Lower lobe of right lung (tissue), 2 donors: ENCODE data around the gene EEFSEC. TPM values are rescaled to one million over a fixed set of nuclear protein-coding genes. Genes with fewer than 3 reads are reported as not detected.

Experiments
- ATAC-seq, 2 donors: fragments of 200-7000 bp; cut with Tn5 transposase; one replicate each; pipeline ENCODE4 v1.9.1; 2020 to 2022; ENCODE audit warnings: mild to moderate bottlenecking in 2 of 2, moderate library complexity in 2 of 2
- DNase-seq: peaks from one replicate; pipeline ENCODE4 v3.0.0-alpha.2; 2020
- H3K27ac ChIP-seq: fragments of 200-600 bp; one replicate; pipeline ENCODE4 v1.8.0; 2022
- H3K27me3 ChIP-seq: fragments of 200-600 bp; one replicate; pipeline ENCODE4 v1.8.0; 2022; ENCODE audit warnings: low read depth
- H3K36me3 ChIP-seq: fragments of 200-600 bp; one replicate; pipeline ENCODE4 v1.8.0; 2022; ENCODE audit warnings: mild to moderate bottlenecking
- H3K4me1 ChIP-seq: fragments of 200-600 bp; one replicate; pipeline ENCODE4 v1.8.0; 2022
- H3K4me3 ChIP-seq: fragments of 200-600 bp; one replicate; pipeline ENCODE4 v1.8.0; 2022; ENCODE audit warnings: mild to moderate bottlenecking
- H3K9me3 ChIP-seq: fragments of 200-600 bp; one replicate; pipeline ENCODE4 v1.8.0; 2022
- CTCF ChIP-seq: fragments of 200-600 bp; IDR thresholded peaks from one replicate; pipeline ENCODE4 v1.8.0; 2022; ENCODE audit warnings: antibody characterized with exemption, mild to moderate bottlenecking
- intact Hi-C: fragments of 100-400 bp; cut with DNase I; formaldehyde crosslinking; loops from one replicate; pipeline ENCODE4 v1.11.0; 2022
- total RNA-seq: library from RNA; stranded (reverse); fragmentation: NEBNext Ultra II Directional; extraction: Animal tissue kit (Norgen Biotek cat#: 25700); gene quantifications from one replicate; pipeline ENCODE4 v1.2.1, GENCODE V29; 2021
- donor health status: DM: no; HTN: yes; CAD: no; lungs with severe emphysema.

Gene EEFSEC
- total RNA-seq, 1 donor from 2014 or later: 15.6 TPM

- H3K27ac ChIP-seq: no peak overlapping the region
- H3K4me3 ChIP-seq: no peak overlapping the region
- DNase-seq (peak; percentile 34), ATAC-seq (no peak)
- H3K36me3 ChIP-seq: peaks cover 7% of the 10 kb centered on the region
- intact Hi-C loops: no loop called here
- H3K27me3 ChIP-seq: no peaks in the 10 kb centered on the region
- no peaks in the 10 kb centered on the region for H3K9me3 ChIP-seq
- no peak for TF ChIP-seq CTCF
- peaks cover 20% of the 10 kb centered on the region for H3K4me1 ChIP-seq
These were observed 200.9 kb downstream of the EEFSEC start for GRCh38 chr3:128353991-128354687.

GRCh38 chr3:128354788-128355542, 201.7 kb downstream of the EEFSEC start:
- H3K9me3 ChIP-seq: no peaks in the 10 kb centered on the region
- intact Hi-C loops: no loop called here
- no peak for ATAC-seq
- no peaks in the 10 kb centered on the region for H3K27me3 ChIP-seq
- peaks cover 7% of the 10 kb centered on the region for H3K36me3 ChIP-seq
- no peak for TF ChIP-seq CTCF
- H3K4me3 ChIP-seq: no peak overlapping the region
- peak; percentile 24 for DNase-seq
- peaks cover 20% of the 10 kb centered on the region for H3K4me1 ChIP-seq
- no peak overlapping the region for H3K27ac ChIP-seq

- Histone ChIP-seq H3K9me3 (no peaks in the 10 kb centered on the region), H3K27me3 (no peaks in the 10 kb centered on the region), H3K27ac (no peak overlapping the region), H3K36me3 (peaks cover 7% of the 10 kb centered on the region), H3K4me3 (no peak overlapping the region), H3K4me1 (peaks cover 20% of the 10 kb centered on the region)
- DNase-seq: no peak
- intact Hi-C loops: no loop called here
- TF ChIP-seq CTCF: no peak
- ATAC-seq: no peak
These were observed 202.2 kb downstream of the EEFSEC start for GRCh38 chr3:128355543-128355919.

- no peak for TF ChIP-seq CTCF
- ATAC-seq: no peak
These were observed 203.5 kb downstream of the EEFSEC start for GRCh38 chr3:128356822-128357221.

GRCh38 chr3:128357538-128357937, 204.3 kb downstream of the EEFSEC start:
- H3K27ac ChIP-seq: no peak overlapping the region
- no peak for TF ChIP-seq CTCF
- DNase-seq (peak; percentile 35), ATAC-seq (no peak)
- H3K4me1 ChIP-seq: peaks cover 20% of the 10 kb centered on the region
- H3K36me3 ChIP-seq: peaks cover 10% of the 10 kb centered on the region
- intact Hi-C loops: no loop called here
- no peak overlapping the region for H3K4me3 ChIP-seq
- no peaks in the 10 kb centered on the region for H3K9me3 ChIP-seq
- H3K27me3 ChIP-seq: no peaks in the 10 kb centered on the region

More at GRCh38 chr3:128356822-128357221, 203.5 kb downstream of the EEFSEC start:
- no peaks in the 10 kb centered on the region for H3K9me3 ChIP-seq
- no peaks in the 10 kb centered on the region for H3K27me3 ChIP-seq
- H3K27ac ChIP-seq: no peak overlapping the region
- peaks cover 20% of the 10 kb centered on the region for H3K4me1 ChIP-seq
- no peak overlapping the region for H3K4me3 ChIP-seq
- H3K36me3 ChIP-seq: peaks cover 3% of the 10 kb centered on the region
- intact Hi-C loops: no loop called here
- no peak for DNase-seq
